Mucosa of rectum (tissue), 2 donors: ENCODE measurements around the gene ACSS1.
A peak's percentile ranks its signal among the peaks of the same experiment; 100 is the strongest.

Experiments used
- H3K27ac ChIP-seq, 2 donors: one replicate each; pipeline ENCODE4 v1.7.0; 2013; ENCODE audit warnings: inconsistent platforms in 2 of 2, low read depth in 2 of 2, low read length in 2 of 2
- H3K27me3 ChIP-seq, 2 donors: one replicate each; pipeline ENCODE4 v1.7.0; 2013; ENCODE audit warnings: low read length in 2 of 2; ENCODE audit not compliant: control insufficient read depth in 2 of 2, insufficient read depth in 2 of 2
- H3K36me3 ChIP-seq, 2 donors: one replicate each; pipeline ENCODE4 v1.7.0; 2013; ENCODE audit warnings: low read length in 2 of 2; ENCODE audit not compliant: control insufficient read depth in 2 of 2, insufficient read depth in 2 of 2
- H3K4me1 ChIP-seq, 2 donors: one replicate each; pipeline ENCODE4 v1.7.0; 2013; ENCODE audit warnings: low read length in 2 of 2, mild to moderate bottlenecking in 1 of 2; ENCODE audit not compliant: control insufficient read depth in 2 of 2, insufficient read depth in 2 of 2
- H3K4me3 ChIP-seq, 2 donors: one replicate each; pipeline ENCODE4 v1.7.0; 2013; ENCODE audit warnings: low read length in 2 of 2
- H3K9ac ChIP-seq, 2 donors: one replicate each; pipeline ENCODE4 v1.7.0; 2013; ENCODE audit warnings: low read length in 2 of 2, low read depth in 1 of 2, mild to moderate bottlenecking in 1 of 2
- H3K9me3 ChIP-seq, 2 donors: one replicate each; pipeline ENCODE4 v1.7.0; 2013; ENCODE audit warnings: low read length in 2 of 2; ENCODE audit not compliant: control insufficient read depth in 2 of 2
- donor health status: healthy.
- donor health status: Normal muscosa, but diverticular disease.

ACSS1 gene

GRCh38 chr20:25039697-25040437 is 18.1 kb downstream of the ACSS1 start:
- H3K9ac ChIP-seq = peak overlapping the region in 1 of 2 donors; percentile 11
- H3K4me1 ChIP-seq = peaks cover 73 to 74% of the 10 kb centered on the region in 2 donors
- H3K4me3 ChIP-seq = no peak overlapping the region

GRCh38 chr20:25038591-25039015 is 19.3 kb downstream of the ACSS1 start:
- no peaks in the 10 kb centered on the region for H3K27me3 ChIP-seq
- H3K4me1 ChIP-seq = peaks cover 73% of the 10 kb centered on the region in 2 donors
- H3K9me3 ChIP-seq = no peaks in the 10 kb centered on the region
- peaks cover 0 to 5% of the 10 kb centered on the region in 2 donors for H3K36me3 ChIP-seq
- H3K4me3 ChIP-seq = no peak overlapping the region
- H3K27ac ChIP-seq = peak overlapping the region; percentile 66 to 69
- H3K9ac ChIP-seq = no peak overlapping the region

More at GRCh38 chr20:25039697-25040437, 18.1 kb downstream of the ACSS1 start:
- Histone ChIP-seq H3K36me3 (peaks cover 0 to 5% of the 10 kb centered on the region in 2 donors), H3K9me3 (no peaks in the 10 kb centered on the region), H3K27ac (peak overlapping the region; percentile 59 to 64), H3K27me3 (no peaks in the 10 kb centered on the region)

GRCh38 chr20:25038103-25038410 is 19.9 kb downstream of the ACSS1 start:
- H3K9ac ChIP-seq = peak overlapping the region in 1 of 2 donors; percentile 14
- H3K4me1 ChIP-seq = peaks cover 76 to 77% of the 10 kb centered on the region in 2 donors
- no peak overlapping the region for H3K4me3 ChIP-seq

GRCh38 chr20:25037288-25038102 is 20.4 kb downstream of the ACSS1 start:
- H3K36me3 ChIP-seq = peaks cover 0 to 5% of the 10 kb centered on the region in 2 donors
- H3K4me3 ChIP-seq = no peak overlapping the region
- peak overlapping the region; percentile 66 to 69 for H3K27ac ChIP-seq
- peaks cover 76 to 77% of the 10 kb centered on the region in 2 donors for H3K4me1 ChIP-seq
- H3K9ac ChIP-seq = peak overlapping the region; percentile 14 to 32
- no peaks in the 10 kb centered on the region for H3K27me3 ChIP-seq
- H3K9me3 ChIP-seq = no peaks in the 10 kb centered on the region

More at GRCh38 chr20:25038103-25038410, 19.9 kb downstream of the ACSS1 start:
- no peaks in the 10 kb centered on the region for H3K9me3 ChIP-seq
- H3K27me3 ChIP-seq = no peaks in the 10 kb centered on the region
- H3K36me3 ChIP-seq = peaks cover 0 to 5% of the 10 kb centered on the region in 2 donors
- H3K27ac ChIP-seq = peak overlapping the region; percentile 66 to 69

DNA sequence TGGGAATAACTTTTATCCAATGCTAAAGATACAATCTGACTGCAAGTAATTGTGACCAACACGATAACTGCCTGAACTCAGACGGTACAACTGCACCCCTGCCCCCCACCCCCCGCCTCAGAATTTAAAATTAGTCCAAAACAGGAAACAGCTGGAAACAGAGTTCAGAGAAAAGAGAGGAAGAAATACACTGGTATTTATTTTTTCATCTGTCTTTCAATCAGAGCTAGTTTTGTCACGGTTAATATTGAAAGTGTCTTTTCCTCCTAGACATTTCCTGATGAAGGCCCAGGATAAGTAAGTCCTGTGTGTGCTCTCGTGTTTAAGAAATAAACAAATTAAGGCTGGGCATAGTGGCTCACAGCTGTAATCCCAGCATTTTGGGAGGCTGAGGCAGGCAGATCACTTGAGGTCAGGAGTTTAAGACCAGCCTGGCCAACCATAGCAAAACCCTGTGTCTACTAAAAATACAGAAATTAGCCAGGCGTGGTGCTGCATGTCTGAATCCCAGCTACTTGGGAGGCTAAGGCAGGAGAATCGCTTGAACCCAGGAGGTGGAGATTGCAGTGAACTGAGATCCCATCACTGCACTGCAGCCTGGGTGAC is 21.5 kb downstream of the ACSS1 start:
- peaks cover 74 to 76% of the 10 kb centered on the region in 2 donors for H3K4me1 ChIP-seq
- no peaks in the 10 kb centered on the region for H3K27me3 ChIP-seq
- peaks cover 0 to 5% of the 10 kb centered on the region in 2 donors for H3K36me3 ChIP-seq
- H3K4me3 ChIP-seq = peak overlapping the region in 1 of 2 donors; percentile 14
- H3K9me3 ChIP-seq = no peaks in the 10 kb centered on the region
- peak overlapping the region; percentile 31 to 66 for H3K27ac ChIP-seq
- H3K9ac ChIP-seq = peak overlapping the region in 1 of 2 donors; percentile 23

- peaks cover 71 to 73% of the 10 kb centered on the region in 2 donors for H3K4me1 ChIP-seq
- no peak overlapping the region for H3K4me3 ChIP-seq
- H3K27me3 ChIP-seq = no peaks in the 10 kb centered on the region
- H3K36me3 ChIP-seq = peaks cover 2 to 5% of the 10 kb centered on the region in 2 donors
- peak overlapping the region in 1 of 2 donors; percentile 31 for H3K27ac ChIP-seq
- no peak overlapping the region for H3K9ac ChIP-seq
- no peaks in the 10 kb centered on the region for H3K9me3 ChIP-seq
These were observed 22.0 kb downstream of the ACSS1 start for GRCh38 chr20:25035921-25036320.

DNA sequence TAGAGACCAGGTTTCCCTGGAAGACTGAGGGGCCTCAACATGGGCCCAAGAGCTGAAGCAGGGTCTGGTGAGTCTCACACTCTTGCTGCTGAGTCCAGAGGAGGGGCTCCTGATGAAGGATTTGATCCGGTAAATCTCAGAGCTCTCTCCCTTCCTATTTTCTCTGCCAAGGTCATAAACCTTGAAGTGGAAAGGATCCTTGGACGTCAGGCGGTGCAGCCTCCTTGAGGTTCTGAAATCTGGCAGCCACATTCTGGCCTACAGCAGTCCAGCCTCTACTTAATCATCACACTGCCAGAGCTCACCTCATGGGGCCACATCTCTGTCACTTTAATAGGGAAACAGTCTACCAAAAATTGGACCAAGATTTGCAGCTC is 24.0 kb downstream of the ACSS1 start:
- Histone ChIP-seq H3K4me1 (peaks cover 52 to 55% of the 10 kb centered on the region in 2 donors), H3K9ac (no peak overlapping the region)

DNA sequence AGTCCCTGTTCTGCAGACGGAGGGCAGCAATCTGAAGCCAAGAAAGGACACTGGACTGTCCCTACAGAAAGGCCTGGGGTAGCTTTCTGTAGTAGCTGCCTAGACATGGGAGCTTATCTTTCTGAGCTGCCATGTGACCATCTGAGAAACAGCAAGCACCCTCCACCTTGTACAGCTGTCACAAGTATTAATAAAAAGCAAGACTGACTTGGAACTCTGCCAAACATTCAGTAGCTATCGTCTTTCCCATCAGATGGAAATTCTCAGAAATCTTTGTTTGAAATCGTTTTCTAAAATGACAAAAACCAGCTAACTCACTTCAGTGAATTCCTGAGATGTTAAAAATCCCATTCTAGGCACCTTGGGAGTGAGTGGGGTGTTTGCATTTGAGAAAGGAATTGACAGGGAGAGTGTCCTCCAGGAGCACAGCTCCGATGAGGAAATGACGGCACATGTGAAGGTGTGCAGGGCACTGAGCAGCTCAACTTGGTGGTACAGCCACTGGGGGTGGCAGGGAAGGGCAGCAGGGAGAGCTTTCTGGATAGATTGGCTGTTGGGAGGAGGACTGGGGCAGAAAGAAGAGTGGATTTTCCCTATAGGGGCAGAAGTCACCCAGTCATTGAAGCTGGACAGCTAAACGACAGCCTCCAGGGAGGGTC is 24.5 kb downstream of the ACSS1 start:
- H3K9me3 ChIP-seq = no peaks in the 10 kb centered on the region
- H3K27me3 ChIP-seq = no peaks in the 10 kb centered on the region
- H3K36me3 ChIP-seq = peaks cover 7 to 19% of the 10 kb centered on the region in 2 donors
- peak overlapping the region; percentile 26 to 40 for H3K27ac ChIP-seq
- peak overlapping the region in 1 of 2 donors; percentile 15 for H3K9ac ChIP-seq
- no peak overlapping the region for H3K4me3 ChIP-seq
- H3K4me1 ChIP-seq = peaks cover 47 to 50% of the 10 kb centered on the region in 2 donors

More for the DNA sequence above, 24.0 kb downstream of the ACSS1 start:
- H3K4me3 ChIP-seq = no peak overlapping the region
- H3K36me3 ChIP-seq = peaks cover 7 to 19% of the 10 kb centered on the region in 2 donors
- no peaks in the 10 kb centered on the region for H3K27me3 ChIP-seq
- H3K27ac ChIP-seq = peak overlapping the region; percentile 26 to 40
- H3K9me3 ChIP-seq = no peaks in the 10 kb centered on the region

- Histone ChIP-seq H3K27ac (peak overlapping the region; percentile 26 to 40), H3K4me1 (peaks cover 41 to 43% of the 10 kb centered on the region in 2 donors), H3K9me3 (no peaks in the 10 kb centered on the region), H3K27me3 (no peaks in the 10 kb centered on the region), H3K4me3 (no peak overlapping the region), H3K36me3 (peaks cover 7 to 18% of the 10 kb centered on the region in 2 donors), H3K9ac (peak overlapping the region in 1 of 2 donors; percentile 34)
These were observed 25.3 kb downstream of the ACSS1 start for GRCh38 chr20:25032478-25033264.
